ENCODE results near the gene JMJD1C.

Gene JMJD1C

GRCh38 chr10:63421591-63421990 is 44.2 kb downstream of the JMJD1C start:
- H3K4me1 Mint-ChIP-seq = peaks cover 20% of the 10 kb centered on the region
- DNase-seq (ENCODE audit: low spot score in 2 of 2) = peak in 1 of 2 donors; percentile 23
- peak overlapping the region; percentile 91 for H3K27ac Mint-ChIP-seq
- H3K9me3 Mint-ChIP-seq = no peaks in the 10 kb centered on the region
- H3K4me3 Mint-ChIP-seq = peak overlapping the region; percentile 17
- no peaks in the 10 kb centered on the region for H3K36me3 Mint-ChIP-seq
- no peaks in the 10 kb centered on the region for H3K27me3 Mint-ChIP-seq
- peak; percentile 99 for ATAC-seq (ENCODE audit: low read depth)

DNA sequence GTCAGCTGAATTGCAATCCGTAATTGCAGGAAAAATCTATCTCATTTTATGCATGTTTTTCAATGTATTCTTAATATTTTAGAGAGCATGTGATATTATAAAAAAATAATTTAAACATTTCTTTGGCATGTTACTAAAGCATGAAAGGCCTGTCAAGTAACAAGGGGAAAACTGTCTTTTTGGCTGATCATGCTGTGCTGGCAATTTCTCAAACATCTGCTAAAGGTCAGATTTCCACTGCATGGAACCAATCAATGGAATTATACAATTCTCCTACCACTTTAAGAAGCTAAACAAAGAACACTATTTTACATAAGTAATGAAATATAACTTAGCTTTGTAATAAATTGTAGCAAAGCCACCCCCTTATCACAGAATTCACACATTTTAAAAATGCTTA is 49.4 kb downstream of the JMJD1C start:
- Mint-ChIP-seq H3K9me3 (no peaks in the 10 kb centered on the region), H3K27ac (no peak overlapping the region), H3K27me3 (no peaks in the 10 kb centered on the region), H3K4me3 (no peak overlapping the region), H3K36me3 (no peaks in the 10 kb centered on the region), H3K4me1 (peaks cover 15% of the 10 kb centered on the region)
- no peak for ATAC-seq (ENCODE audit: low read depth)
- DNase-seq (ENCODE audit: low spot score in 2 of 2) = no peak

DNA sequence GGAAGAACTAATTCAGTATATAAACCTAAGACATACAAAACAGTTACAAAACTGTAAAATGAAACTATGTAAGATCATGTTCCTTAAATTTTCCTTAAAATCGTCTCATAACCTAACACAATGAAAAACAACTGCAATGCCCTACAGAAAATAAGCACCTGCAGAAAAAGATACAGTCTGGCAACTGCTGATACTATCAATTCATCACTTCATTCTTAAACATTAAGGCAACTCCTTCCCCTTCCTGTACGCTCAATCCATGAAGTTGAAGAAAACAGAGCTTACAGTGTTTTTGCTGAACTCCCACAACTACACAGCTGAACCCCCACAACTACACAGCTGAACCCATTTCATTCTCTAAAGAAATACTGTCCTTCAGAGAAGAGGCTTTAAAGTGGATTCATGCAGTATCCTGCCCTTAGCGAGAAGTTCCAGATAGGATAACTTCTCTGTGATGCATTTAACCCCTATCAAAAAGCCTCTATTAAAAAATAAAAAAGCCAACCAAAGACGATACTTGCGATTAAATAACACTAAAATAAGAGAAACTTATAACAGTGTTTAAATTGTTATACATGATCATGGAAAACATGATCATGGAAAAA is 50.0 kb downstream of the JMJD1C start:
- Mint-ChIP-seq H3K27ac (no peak overlapping the region), H3K27me3 (no peaks in the 10 kb centered on the region), H3K4me1 (peaks cover 11% of the 10 kb centered on the region), H3K9me3 (no peaks in the 10 kb centered on the region), H3K36me3 (no peaks in the 10 kb centered on the region), H3K4me3 (no peak overlapping the region)
- ATAC-seq (ENCODE audit: low read depth) = no peak
- no peak for DNase-seq (ENCODE audit: low spot score in 2 of 2)

GRCh38 chr10:63414481-63415260 is 51.1 kb downstream of the JMJD1C start:
- peaks cover 17% of the 10 kb centered on the region for H3K4me1 Mint-ChIP-seq
- H3K27me3 Mint-ChIP-seq = no peaks in the 10 kb centered on the region
- no peaks in the 10 kb centered on the region for H3K36me3 Mint-ChIP-seq
- H3K4me3 Mint-ChIP-seq = no peak overlapping the region
- ATAC-seq (ENCODE audit: low read depth) (no peak), DNase-seq (ENCODE audit: low spot score in 2 of 2) (no peak)
- H3K9me3 Mint-ChIP-seq = no peaks in the 10 kb centered on the region
- no peak overlapping the region for H3K27ac Mint-ChIP-seq

- H3K9me3 Mint-ChIP-seq = no peaks in the 10 kb centered on the region
- DNase-seq (ENCODE audit: low spot score in 2 of 2) (no peak), ATAC-seq (ENCODE audit: low read depth) (no peak)
- no peak overlapping the region for H3K27ac Mint-ChIP-seq
- no peak overlapping the region for H3K4me3 Mint-ChIP-seq
- H3K4me1 Mint-ChIP-seq = peaks cover 20% of the 10 kb centered on the region
- H3K27me3 Mint-ChIP-seq = no peaks in the 10 kb centered on the region
- H3K36me3 Mint-ChIP-seq = no peaks in the 10 kb centered on the region
These were observed 52.3 kb downstream of the JMJD1C start for GRCh38 chr10:63413429-63413828.

DNA sequence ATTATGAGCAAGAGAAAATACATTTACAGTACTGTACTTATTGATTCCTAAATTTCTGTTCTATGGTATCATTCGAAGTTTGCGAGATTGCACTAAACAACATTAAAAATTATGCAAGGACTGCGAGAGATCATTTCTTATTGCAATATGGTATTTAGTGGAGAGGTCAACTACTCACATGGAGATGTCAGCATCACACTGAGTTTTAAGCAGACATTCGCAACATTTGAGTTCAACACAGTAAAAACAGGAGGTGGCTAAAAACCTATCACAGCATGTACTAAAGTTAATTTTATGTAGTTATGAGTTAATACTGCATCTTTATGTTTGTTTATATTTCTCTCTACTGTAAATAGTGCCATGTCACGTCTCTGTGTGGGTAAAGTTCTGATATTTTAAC is 53.5 kb downstream of the JMJD1C start:
- H3K9me3 Mint-ChIP-seq = no peaks in the 10 kb centered on the region
- ATAC-seq (ENCODE audit: low read depth) = no peak
- H3K27me3 Mint-ChIP-seq = no peaks in the 10 kb centered on the region
- H3K27ac Mint-ChIP-seq = no peak overlapping the region
- H3K4me1 Mint-ChIP-seq = peaks cover 20% of the 10 kb centered on the region
- H3K4me3 Mint-ChIP-seq = no peak overlapping the region
- no peak for DNase-seq (ENCODE audit: low spot score in 2 of 2)
- H3K36me3 Mint-ChIP-seq = peaks cover 6% of the 10 kb centered on the region

DNA sequence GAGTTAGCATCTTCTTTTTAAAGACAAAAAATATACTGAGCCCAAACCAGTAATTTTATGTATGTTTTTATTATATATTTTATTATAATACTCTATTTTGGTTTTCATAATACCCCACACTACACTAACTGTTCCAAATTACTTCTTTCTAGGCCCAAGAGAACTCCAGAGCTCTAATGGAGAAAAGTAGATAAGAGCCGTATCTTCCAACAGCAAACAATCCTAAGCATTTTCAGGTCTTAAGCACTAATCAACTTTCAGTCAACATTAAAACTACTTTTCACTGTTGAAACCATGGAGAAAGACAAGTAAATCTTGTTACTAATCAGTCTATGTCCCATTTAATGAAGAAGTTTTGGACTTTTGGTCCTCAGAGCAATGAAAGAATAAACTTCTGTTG is 55.1 kb downstream of the JMJD1C start:
- ATAC-seq (ENCODE audit: low read depth) (no peak), DNase-seq (ENCODE audit: low spot score in 2 of 2) (no peak)
- Mint-ChIP-seq H3K9me3 (no peaks in the 10 kb centered on the region), H3K4me3 (no peak overlapping the region), H3K36me3 (peaks cover 8% of the 10 kb centered on the region), H3K4me1 (peaks cover 14% of the 10 kb centered on the region), H3K27ac (no peak overlapping the region), H3K27me3 (no peaks in the 10 kb centered on the region)

GRCh38 chr10:63409465-63410027 is 56.2 kb downstream of the JMJD1C start:
- H3K4me3 Mint-ChIP-seq = no peak overlapping the region
- peaks cover 14% of the 10 kb centered on the region for H3K4me1 Mint-ChIP-seq
- H3K9me3 Mint-ChIP-seq = no peaks in the 10 kb centered on the region
- no peak overlapping the region for H3K27ac Mint-ChIP-seq
- peaks cover 8% of the 10 kb centered on the region for H3K36me3 Mint-ChIP-seq
- H3K27me3 Mint-ChIP-seq = no peaks in the 10 kb centered on the region
- no peak for DNase-seq (ENCODE audit: low spot score in 2 of 2)
- ATAC-seq (ENCODE audit: low read depth) = peak; percentile 55

DNA sequence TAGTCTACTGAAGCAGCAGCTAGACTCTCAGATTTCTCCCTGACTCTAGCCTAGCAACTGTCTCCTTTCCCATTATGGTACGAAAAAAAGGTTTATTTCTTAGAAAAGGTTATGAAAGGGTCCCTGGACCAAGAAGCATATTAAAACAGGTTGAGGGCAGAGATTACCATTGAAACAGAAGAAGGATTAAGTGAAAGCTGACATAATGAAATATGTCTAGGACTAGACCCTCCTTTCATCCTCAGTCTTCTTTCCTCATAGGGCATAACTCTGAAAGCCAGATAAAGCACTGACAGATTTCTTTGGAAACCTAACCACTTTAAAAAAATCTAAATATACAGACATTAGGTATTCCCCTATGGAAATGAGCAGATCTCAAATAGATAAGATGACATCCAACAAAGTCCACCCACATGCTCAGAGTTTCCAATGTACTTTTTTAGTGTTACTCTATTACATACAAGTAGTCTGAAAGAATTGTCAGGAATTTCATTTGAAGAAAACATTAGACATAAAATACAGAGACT is 58.6 kb downstream of the JMJD1C start:
- no peaks in the 10 kb centered on the region for H3K27me3 Mint-ChIP-seq
- no peak overlapping the region for H3K4me3 Mint-ChIP-seq
- no peak overlapping the region for H3K27ac Mint-ChIP-seq
- H3K36me3 Mint-ChIP-seq = peaks cover 8% of the 10 kb centered on the region
- no peaks in the 10 kb centered on the region for H3K9me3 Mint-ChIP-seq
- no peak for DNase-seq (ENCODE audit: low spot score in 2 of 2)
- H3K4me1 Mint-ChIP-seq = peaks cover 15% of the 10 kb centered on the region
- ATAC-seq (ENCODE audit: low read depth) = no peak

DNA sequence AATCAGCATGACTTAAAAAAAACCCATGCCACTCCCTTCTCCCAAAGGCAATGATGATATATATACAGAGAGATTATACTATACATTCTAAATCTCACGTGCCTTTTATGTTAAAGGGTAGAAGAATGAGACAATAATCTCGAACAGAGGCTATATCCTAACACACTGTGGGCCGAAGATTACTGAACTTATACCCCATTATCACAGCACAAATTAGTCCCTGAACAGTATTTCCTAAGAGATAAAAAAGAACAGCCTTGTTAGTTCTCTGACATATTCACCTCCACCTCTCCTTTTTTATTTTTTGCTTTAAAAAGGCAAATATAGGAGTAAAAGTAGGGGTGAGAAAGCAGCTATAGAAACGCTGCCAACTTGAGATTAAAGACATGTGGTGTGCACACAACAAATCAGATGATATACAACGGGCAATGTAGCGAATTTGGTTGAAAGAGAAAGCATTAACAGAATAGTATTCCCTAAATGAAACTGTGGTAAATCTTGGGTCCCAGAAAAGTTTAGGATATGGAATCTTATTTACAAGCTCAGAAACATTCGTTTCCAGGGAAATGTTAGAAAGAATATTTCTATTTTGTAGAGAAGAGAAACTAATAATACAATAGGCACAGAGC is 69.5 kb downstream of the JMJD1C start:
- Mint-ChIP-seq H3K4me1 (peaks cover 3% of the 10 kb centered on the region), H3K9me3 (peaks cover 3% of the 10 kb centered on the region), H3K27me3 (no peaks in the 10 kb centered on the region), H3K36me3 (peaks cover 15% of the 10 kb centered on the region), H3K4me3 (no peak overlapping the region), H3K27ac (peak overlapping the region; percentile 36)
- ATAC-seq (ENCODE audit: low read depth) (no peak), DNase-seq (ENCODE audit: low spot score in 2 of 2) (no peak)

DNA sequence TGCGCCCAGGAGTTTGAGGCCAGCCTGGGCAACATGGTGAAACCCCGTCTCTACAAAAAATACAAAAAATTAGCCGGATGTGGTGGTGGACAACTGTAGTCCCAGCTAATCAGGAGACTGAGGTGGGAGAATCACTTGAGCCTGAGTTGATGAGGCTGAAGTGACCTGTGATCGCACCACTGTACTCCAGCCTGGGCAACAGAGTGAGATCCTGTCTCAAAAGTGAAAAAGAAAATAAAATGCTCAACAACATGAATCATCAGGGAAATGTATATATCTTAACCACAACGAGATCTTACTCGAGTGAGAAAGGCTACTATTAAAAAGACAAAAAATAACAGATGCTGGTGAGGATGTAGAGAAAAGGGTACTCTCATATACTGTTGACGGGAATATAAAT is 72.7 kb downstream of the JMJD1C start:
- peaks cover 13% of the 10 kb centered on the region for H3K9me3 Mint-ChIP-seq
- no peak overlapping the region for H3K4me3 Mint-ChIP-seq

GRCh38 chr10:63392224-63392623 is 73.6 kb downstream of the JMJD1C start:
- H3K4me3 Mint-ChIP-seq = no peak overlapping the region
- no peak overlapping the region for H3K27ac Mint-ChIP-seq
- H3K36me3 Mint-ChIP-seq = peaks cover 32% of the 10 kb centered on the region
- DNase-seq (ENCODE audit: low spot score in 2 of 2) (no peak), ATAC-seq (ENCODE audit: low read depth) (no peak)
- no peaks in the 10 kb centered on the region for H3K27me3 Mint-ChIP-seq
- H3K4me1 Mint-ChIP-seq = peaks cover 8% of the 10 kb centered on the region
- H3K9me3 Mint-ChIP-seq = peaks cover 13% of the 10 kb centered on the region

More for the DNA sequence above, 72.7 kb downstream of the JMJD1C start:
- H3K36me3 Mint-ChIP-seq = peaks cover 32% of the 10 kb centered on the region
- no peaks in the 10 kb centered on the region for H3K27me3 Mint-ChIP-seq
- no peak overlapping the region for H3K27ac Mint-ChIP-seq
- H3K4me1 Mint-ChIP-seq = peaks cover 7% of the 10 kb centered on the region
- ATAC-seq (ENCODE audit: low read depth) = no peak
- DNase-seq (ENCODE audit: low spot score in 2 of 2) = no peak

DNA sequence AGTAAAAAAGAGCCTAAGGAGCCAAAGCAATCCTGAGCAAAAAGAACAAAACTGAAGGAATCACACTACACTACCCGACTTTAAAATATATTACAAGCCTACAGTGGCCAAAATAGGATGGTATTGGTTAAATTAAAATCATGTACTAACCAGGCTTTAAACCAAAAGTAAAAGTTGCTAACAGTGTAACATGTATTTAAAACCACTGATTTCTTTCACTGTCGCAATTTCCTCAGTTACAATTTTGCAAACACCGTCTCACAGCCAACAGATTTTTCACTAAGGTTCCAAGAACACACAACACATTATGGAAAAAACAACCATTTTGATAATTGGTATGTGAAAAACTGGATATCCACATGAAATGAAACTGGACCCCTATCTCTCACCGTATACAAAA is 74.0 kb downstream of the JMJD1C start:
- ATAC-seq (ENCODE audit: low read depth) = no peak
- Mint-ChIP-seq H3K9me3 (peaks cover 13% of the 10 kb centered on the region), H3K27ac (no peak overlapping the region), H3K4me3 (no peak overlapping the region), H3K4me1 (peaks cover 11% of the 10 kb centered on the region), H3K27me3 (no peaks in the 10 kb centered on the region), H3K36me3 (peaks cover 32% of the 10 kb centered on the region)
- DNase-seq (ENCODE audit: low spot score in 2 of 2) = no peak

GRCh38 chr10:63390521-63390920 is 75.3 kb downstream of the JMJD1C start:
- Mint-ChIP-seq H3K9me3 (peaks cover 13% of the 10 kb centered on the region), H3K27ac (no peak overlapping the region), H3K27me3 (no peaks in the 10 kb centered on the region), H3K36me3 (peaks cover 32% of the 10 kb centered on the region), H3K4me1 (peaks cover 17% of the 10 kb centered on the region), H3K4me3 (no peak overlapping the region)
- DNase-seq (ENCODE audit: low spot score in 2 of 2) (no peak), ATAC-seq (ENCODE audit: low read depth) (no peak)

Data from memory B cell (primary cell).